ENCODE data around the gene NCF4.

Gene NCF4

DNA sequence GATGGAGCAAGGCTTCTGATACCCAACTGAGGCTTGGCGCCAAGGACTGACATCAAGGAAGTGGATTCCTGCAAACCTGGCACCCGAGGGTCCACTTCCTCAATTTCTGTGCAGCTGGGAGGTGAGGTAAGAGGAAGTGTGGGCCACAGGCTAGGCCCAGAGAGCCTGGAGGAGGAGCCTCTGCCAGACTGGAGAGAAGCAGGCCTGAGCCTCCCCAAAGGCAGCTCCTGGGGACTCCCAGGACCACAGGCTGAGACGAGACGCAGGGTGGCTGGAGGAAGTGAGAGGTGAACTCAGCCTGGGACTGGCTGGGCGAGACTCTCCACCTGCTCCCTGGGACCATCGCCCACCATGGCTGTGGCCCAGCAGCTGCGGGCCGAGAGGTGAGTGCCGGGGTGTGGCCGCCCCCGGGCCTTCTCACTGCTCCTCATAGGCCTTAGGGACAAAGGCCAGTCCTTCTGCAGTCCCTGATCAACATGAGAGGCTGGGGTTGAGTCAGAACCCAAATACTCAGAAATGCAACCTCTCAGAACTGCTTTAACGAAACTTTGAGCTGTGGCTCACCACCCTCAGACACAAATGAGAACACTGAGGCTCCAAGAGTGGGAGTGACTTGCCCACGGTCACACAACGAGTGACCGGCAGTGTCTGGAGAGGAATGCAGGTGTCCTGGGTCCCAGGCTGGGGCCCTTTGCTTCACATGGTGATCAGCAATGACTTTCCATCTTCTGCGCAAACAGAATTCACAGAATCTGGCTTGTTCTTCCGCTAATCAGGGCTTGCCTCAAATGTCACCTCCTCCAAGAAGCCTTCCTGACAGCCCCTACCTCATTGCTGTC lies at the start of gene NCF4:
Gene NCF4, plus strand, starts transcription at position 186 of the 839 bp plus-strand sequence. Its CDS starts 166 bp downstream, at position 352.
- DNase-seq (ENCODE audit: low read depth, low spot score), result no peak

DNA sequence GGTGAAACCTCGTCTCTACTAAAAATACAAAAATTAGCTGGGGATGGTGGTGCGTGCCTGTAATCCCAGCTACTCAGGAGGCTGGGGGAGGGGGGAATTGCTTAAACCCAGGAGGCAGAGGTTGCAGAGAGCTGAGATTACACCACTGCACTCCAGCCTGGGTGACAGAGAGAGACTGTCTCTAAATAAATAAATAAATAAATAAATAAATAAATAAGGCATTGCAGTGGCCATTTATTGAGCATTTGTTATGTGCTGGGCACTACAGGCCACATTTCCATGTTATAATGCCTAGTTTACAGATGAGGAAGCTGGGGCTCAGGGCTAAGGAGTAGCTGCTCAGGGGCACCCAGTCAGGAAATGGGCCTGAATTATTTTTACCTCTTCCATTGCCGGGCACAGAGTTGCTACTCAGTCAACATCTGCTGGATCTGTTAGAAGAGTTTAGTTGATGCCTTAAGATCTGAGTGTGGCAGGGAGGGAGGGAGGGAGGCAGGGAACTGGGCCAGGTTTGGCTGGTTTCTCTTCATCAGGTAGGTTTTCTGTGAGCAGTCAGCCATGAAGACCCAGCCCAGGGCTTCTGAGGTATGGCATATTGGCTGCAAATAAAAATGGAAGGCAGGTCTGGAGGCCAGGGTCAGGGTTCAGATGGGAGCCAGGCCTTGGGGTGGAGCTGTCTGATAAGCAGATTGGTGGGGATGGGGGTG lies 49.6 kb upstream of the NCF4 start:
- no peak for DNase-seq (ENCODE audit: low read depth, low spot score)

DNA sequence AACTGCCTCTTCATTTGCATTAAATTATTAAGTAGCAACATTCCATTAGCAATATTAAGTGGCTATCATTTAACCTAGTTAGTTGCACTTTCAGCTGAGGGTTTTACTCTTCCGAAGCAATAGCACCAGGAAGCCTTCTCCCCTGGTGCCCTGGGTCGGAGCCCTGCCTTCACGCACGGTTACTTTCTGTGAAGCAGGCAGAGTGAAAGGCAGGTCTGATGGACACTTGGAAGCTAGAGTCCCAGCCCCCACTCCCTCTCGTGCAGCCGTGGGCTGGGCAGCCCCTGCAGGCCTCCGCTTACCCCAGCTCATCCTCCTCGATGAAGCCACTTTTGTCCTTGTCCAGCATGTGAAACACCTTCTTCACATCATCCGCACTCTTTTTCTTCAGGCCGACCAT lies 46.0 kb upstream of the NCF4 start:
- no peak for DNase-seq (ENCODE audit: low read depth, low spot score)

DNA sequence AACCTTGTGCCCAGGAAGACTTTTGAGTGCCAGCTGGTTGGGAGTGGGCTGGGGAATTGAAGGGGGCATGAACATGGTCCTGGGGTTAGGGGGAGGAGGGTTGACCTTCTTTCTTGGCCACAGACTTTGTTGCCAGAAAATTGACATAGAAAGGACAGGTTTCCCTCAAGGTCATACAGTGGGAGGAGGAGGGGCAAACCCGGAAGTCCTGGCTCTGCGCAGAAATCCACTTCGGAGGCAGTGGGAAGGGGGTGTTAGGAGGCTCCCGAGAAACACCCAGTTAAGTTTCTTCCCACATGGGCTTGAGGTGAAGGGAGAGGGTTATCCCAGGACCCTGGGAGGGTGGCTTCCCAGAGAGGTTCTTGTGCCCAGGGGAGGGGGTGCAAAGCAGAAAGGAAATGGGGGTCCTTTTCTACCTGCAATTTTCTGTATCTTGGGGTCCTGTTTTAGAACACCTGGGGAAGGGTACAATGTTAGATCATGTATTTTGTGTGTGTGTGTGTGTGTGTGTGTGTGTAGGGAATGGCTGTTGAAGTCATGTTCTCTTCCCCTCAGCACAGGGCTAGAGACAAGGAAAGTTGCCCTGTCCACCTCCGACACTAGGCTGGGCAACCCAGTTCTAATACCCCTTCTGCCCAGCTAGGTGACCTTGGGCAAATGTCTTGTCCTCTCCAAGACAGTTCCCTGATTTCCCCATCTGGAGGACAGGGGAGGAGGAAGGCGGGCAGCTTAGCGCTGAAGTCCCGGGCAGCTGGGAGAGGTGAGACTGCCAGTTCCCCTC lies 45.1 kb upstream of the NCF4 start:
- no peak for DNase-seq (ENCODE audit: low read depth, low spot score)

DNA sequence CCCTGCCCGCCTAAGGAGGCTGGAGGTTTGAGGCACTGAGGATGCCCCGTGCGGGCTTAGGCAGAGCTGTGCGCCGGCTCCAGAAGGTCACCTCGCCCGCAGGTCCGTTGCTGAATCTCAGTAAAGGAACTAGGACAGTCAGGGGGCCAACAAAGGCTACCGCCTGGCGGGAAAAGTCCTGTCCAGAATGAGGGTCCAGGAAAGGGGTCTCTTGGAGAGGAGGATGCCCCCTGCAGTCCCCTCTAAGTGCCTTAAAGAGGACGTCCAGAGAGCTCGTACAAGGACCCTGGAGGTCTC lies 44.5 kb upstream of the NCF4 start:
- DNase-seq (ENCODE audit: low read depth, low spot score), result no peak

DNA sequence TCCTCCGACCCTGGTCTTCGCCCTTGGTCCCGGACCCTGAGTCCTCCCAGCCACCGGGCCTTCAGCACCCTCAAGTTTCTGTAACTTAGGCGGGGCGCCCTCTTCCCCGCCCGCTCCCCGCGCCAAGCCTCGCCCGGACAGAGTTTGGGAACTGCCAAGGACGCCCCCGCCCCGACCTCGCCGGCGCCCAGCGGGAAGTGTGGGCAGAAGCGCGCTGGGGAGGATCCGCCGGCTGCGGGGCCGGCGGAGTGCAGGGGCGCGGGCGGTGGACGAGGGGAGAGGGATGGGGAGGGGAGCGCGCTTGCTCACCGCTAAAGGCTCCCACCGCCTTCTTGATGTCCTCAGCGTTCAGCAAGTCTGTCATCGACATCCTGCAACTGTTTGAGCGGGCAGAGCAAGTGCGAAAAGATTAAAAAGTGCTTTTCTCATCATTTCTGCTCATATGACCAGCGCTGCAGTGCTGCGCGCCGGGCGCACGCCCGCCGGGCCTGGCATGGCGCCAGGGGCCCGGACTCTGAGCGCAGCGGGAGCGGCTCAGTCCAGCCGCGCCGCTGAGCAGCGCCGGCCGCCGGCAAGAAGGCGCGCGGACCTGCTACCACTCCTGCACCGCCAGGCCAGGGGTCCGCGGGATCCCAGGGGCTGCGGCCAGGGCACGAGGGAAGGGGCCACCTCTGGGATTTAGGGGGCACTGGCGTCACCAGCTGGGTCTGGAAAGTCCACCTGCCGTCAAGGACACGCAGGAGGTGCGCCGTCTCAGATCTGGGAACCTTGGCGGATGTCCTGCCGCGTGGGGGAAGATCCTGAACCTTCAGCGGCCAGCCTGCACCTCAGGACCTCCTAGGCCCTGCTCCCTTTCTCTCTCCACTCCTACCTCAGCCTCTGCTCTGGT lies 43.9 kb upstream of the NCF4 start, which contains the start of gene PVALB:
Gene PVALB, minus strand, starts transcription at position 400 of the 889 bp plus-strand sequence. Its CDS starts 30 bp downstream, at position 370.
- DNase-seq (ENCODE audit: low read depth, low spot score), result peak; percentile 3

DNA sequence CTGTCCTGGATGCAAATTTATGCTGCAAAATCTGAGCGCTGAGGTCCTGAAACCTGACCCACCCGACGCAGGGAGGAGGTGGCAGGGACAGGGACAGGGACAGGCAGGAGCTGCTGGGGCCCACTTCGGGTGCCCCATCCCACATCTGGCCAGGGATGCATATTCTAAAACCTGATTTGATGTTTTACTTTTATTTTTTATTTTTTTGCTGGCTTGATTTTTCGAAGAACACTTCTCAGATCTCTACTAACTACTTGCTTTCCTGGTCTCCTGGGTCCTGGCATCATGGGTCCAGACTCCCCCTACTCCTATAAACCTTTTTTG lies 43.3 kb upstream of the NCF4 start:
- no peak for DNase-seq (ENCODE audit: low read depth, low spot score)

DNA sequence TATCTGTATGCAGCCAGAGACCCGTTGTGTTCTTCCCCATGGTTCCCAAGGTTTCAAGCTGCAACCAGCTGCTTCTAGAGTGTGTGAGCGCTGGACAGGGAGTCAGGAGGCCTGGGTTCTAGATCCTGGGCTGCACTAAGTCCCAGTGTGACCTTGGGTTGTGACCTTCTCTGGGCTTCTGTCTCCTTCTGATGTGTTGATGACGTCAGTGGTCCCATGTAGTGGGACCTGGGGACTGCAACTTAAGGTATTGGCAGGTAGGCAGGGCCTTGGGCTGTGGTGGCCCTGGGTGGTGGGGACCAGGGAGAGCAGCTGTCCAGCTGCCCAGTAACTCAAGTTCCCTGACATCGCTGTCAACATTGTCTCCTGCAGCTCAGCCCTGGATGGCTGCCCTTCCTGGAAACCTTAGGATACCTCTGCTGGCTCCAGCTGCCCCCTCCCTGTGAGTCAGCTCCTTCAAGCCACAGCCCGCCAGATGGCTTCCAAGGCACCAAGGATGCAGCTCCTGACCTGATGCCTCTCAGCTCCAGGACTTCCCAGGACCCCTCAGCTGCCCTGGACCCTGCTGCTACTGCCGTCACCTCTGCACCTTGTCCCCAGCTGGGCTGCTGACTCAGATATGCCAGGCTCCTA lies 42.7 kb upstream of the NCF4 start:
- no peak for DNase-seq (ENCODE audit: low read depth, low spot score)

DNA sequence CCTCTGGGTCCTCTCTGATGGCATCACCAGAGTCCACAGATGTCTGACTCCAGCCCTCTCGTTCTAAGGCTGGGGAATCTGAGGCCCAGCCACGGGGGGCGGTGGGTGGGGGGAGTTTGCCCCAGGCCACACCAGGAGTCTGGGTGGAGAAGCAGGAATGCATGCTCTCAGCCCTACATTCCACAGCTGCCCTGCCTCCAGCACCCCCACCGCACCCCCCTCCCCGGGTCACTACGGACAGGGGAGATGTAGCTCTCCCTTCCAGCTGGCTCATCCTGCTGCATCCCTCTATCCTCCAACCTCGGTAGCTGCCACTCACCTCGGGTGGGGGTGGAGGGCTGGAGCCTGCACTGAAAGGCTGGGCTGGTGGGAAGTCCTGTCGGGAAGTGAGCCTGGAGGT lies 41.7 kb upstream of the NCF4 start:
- no peak for DNase-seq (ENCODE audit: low read depth, low spot score)

DNA sequence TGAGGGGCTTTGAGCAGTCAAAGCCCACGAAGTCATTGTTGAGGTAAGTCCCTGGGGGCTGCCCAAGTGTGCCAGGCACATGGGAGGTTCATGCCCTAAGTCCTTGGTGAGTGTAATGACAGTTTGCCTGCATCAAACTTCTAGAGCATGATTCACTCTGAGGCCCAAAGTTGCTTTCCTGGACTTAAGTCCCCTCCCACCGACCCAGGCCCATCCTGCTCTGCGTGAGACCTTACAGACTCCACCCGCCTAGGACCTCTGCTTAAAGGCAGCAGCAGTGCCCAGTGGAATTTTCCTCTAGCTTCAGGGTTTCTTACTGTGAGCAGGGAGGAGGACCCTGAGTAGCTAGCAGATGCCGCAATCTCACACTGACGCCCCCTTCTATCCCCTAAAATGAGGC lies 38.2 kb upstream of the NCF4 start:
- DNase-seq (ENCODE audit: low read depth, low spot score), result no peak

DNA sequence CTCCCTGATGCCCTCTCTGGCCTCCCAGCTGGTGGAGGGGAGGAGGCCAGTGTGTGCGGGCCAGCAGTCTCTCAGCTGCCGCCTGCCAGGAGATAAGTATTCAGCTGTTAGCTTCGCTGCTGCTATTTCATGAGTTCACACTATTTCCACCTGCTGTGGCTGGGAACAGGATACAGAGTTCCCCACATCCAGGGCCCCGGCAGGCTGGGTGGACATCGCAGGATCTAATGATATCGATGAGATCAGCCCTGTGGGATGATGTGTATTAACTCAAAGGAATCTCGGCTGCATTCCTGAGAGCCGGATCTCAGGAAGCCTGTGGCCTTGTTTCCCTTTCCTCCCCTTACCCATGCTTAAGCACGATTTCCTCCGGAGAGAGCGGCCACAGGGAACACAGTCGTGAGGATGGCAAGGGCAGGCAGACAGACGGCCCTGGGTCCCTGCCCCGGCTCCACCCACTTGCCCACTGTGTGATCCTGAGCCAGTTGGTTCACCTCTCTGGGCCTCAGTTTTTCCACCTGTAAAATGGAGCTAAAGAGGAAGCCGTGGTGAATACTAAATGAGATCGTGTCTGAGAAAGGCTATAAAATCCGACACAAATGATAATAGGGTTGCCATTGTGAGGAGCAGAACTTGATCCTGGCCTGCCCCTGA lies 37.5 kb upstream of the NCF4 start:
- peak; percentile 3 for DNase-seq (ENCODE audit: low read depth, low spot score)

DNA sequence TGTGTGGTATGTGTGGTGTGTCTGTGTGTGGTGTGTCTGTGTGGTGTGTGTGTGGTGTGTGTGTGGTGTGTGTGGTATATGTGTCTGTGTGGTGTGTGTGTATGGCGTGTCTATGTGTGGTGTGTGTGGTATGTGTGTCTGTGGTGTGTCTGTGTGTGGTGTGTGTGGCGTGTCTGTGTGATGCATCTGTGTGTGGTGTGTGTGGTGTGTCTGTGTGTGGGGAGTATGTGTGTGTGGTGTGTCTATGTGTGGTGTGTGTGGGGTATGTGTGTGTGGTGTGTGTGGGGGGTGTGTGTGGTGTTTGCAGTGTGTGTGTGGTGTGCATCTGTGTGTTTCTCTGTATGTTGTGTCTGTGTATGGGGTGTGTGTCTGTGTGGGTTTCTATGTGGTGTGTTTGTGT lies 36.2 kb upstream of the NCF4 start:
- DNase-seq (ENCODE audit: low read depth, low spot score), result no peak

DNA sequence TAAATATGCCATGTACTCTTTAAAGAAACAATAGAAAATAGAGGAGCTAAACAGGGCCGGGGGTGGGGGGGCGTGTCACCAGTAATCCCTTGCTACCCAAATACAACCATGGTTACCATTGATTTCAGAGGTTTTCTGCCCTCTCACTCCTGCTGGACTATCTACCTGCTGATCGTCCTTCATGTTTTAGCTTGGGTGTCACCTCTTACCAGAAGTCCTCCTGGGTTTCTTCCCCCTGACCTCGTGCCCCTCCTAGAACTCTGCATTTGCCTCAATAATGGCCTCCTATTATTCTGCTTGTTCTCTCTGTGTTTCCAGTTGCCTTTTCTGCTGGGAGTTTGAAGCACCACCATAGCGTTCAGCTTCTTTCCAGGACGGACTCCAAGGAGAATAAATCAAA lies 34.5 kb upstream of the NCF4 start:
- DNase-seq (ENCODE audit: low read depth, low spot score), result no peak

DNA sequence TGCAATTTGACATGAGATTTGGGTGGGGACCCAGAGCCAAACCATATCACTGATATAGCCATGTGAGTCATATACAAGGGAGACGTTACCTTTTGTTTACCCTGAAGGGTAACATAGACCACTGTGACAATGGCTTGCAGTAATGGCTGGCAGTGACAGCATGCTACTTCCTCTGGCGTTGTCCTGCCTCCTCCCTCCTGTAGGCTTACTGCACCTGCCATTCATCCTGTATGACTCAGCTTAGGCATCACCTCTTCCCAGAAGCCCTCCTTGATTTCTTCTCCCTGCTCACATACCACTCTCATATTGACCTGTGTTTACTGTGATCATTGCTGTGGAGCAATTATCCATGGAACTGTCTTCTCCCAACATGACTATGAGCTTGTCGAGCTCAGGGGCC lies 32.0 kb upstream of the NCF4 start:
- no peak for DNase-seq (ENCODE audit: low read depth, low spot score)

DNA sequence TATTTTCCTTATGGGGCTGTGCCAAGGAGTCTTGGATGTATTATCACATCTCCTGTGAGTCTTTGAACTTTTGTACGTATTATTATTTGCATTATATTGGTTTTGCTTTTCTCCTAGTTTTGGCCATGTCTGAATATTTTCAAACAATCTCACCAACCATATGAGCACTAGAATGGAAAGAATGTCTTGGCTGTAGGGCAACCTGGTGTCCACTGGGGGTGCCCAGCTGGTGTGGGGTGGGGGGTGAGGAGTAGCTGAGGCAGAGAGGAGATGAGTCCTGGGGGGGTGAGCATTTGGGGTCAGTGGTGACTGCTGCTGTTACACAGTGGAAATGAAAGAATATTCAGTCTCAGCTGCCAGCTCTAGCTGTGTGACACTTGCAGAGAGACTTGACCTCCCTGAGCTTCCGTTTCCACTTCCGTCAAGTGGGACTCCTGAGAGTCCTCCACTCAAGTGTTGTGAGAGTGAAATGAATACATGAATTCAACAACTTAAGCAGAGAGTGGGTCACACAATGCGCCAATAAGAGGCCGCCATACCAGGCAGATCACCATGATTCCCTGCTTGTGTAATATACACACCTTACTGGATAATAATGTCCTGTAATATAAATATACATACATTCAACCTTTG lies 31.3 kb upstream of the NCF4 start:
- DNase-seq (ENCODE audit: low read depth, low spot score), result no peak

DNA sequence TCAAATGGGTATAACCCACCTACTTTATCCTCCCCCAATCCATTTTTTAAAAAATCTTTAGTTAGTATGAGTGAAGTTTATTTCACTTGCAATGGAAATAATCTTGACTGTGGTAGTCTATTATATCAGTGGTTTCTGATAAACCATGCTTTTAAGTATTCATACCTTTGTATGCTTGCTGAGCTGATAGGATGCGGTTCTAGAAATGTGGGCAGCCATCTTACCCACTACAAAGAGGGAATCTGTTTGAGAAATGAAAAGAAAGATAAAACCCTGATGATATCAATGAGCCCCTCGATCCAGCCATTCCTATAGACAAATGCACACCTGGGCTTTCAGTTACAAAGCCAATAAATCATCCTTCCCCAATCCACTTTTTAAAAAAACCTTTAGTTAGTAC lies 30.2 kb upstream of the NCF4 start:
- DNase-seq (ENCODE audit: low read depth, low spot score), result no peak

DNA sequence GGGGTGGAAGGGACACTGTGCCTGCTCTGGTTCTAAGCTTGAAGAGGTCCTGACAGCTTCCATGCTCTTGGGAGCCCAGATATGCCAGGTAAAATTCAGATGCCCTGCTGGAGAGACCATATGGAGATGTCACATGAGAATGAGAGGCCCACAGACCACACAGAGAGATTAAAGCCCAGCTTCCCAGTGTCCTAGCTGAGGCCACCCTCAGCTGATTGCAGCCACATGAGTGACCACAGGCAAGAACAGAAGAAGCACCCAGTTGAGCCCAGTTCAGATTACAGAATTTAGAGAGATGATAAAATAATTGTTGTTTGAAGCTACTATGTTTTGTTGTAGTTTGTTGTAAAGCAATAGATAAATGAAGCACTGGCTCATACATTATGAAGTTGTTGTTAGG lies 29.6 kb upstream of the NCF4 start:
- DNase-seq (ENCODE audit: low read depth, low spot score), result no peak

DNA sequence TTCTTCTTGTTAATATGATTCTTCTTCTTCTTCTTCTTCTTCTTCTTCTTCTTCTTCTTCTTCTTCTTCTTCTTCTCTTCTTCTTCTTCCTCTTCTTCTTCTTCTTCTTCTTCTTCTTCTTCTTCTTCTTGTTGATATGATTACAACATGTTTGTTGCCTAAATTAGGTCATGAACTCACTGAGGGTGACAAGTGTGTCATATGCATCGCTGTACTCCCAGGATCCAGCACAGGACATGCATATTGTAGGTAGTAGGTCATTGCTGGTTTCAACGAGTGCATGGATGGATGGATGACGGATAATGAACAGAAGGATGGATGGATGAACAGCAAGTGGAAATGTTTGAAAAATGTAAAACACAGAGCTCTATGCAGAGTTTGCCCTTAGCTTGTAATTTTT lies 29.1 kb upstream of the NCF4 start:
- no peak for DNase-seq (ENCODE audit: low read depth, low spot score)

DNA sequence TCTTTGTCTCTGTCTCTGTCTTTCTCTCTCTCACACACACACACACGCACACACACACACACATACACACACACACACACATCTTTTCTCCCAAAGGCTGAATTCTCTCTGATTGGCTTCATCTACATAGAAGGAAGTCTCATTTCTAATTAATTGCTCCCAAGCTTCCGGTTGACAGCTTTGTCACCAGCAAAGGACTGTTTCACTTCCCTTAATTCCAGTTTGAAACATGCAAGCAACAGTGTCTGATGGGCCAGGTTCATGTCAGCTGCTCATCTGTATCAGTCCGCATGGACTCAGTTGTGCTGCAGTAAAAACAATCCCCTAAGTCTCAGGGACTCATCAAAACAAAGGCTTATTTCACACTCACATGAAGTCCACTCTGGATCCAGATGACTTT lies 27.7 kb upstream of the NCF4 start:
- no peak for DNase-seq (ENCODE audit: low read depth, low spot score)

DNA sequence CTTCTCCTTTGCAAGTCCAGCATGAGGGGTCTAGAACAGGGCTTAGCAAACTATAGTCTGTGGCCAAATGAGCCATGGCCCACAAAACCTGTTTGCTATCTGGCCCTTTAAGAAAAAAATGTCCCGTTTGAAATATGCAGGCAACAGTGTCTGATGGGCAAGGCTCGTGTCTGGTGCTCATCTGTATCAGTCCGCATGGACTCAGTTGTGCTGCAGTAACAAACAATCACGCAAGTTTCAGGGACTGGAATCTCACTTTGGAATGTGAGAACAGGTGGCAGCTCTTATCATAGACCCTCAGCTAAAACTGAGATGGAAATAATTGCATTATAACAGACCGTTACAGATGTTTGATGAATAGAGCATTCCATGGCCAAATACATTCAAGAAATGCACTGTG lies 24.9 kb upstream of the NCF4 start:
- DNase-seq (ENCODE audit: low read depth, low spot score), result no peak

All from smooth muscle cell of the brain vasculature (primary cell).